Tibial artery (tissue), 4 donors: Measurements from ENCODE around the gene FMC1.
"Not testable (repeated sequence)": the region's sequence is repeated elsewhere in the genome, so short reads cannot be mapped to it uniquely, and the experiment has no call there.

ENCODE experiments used
- DNase-seq, 2 donors: peaks; one replicate each; pipeline ENCODE4 v3.0.0-alpha.2; 2019
- H3K27ac ChIP-seq, 2 donors: fragments of 200-600 bp; sonication (generic) in 1 of 2; 1 replicate in 1 of 2; 2 replicates in 1 of 2; pipeline ENCODE4 v1.5.1; 2018 to 2019; ENCODE audit warnings: mild to moderate bottlenecking in 1 of 2
- H3K27me3 ChIP-seq, 2 donors: fragments of 200-600 bp; sonication (generic) in 1 of 2; one replicate each; pipeline versions ENCODE4 v1.5.1 to v1.6.0; 2016 to 2019
- H3K36me3 ChIP-seq, 3 donors: fragments of 200-600 bp; sonication (generic) in 2 of 3; one replicate each; pipeline ENCODE4 v1.5.1; 2016 to 2019; ENCODE audit warnings: mild to moderate bottlenecking in 2 of 3
- H3K4me1 ChIP-seq, 4 donors: fragments of 200-600 bp; sonication (generic) in 2 of 4; 1 replicate in 3 of 4; 2 replicates in 1 of 4; pipeline ENCODE4 v1.5.1; 2016 to 2019
- H3K4me3 ChIP-seq, 2 donors: fragments of 200-600 bp; sonication (generic) in 1 of 2; 1 replicate in 1 of 2; 2 replicates in 1 of 2; pipeline ENCODE4 v1.5.1; 2018 to 2019; ENCODE audit warnings: mild to moderate bottlenecking in 2 of 2
- H3K9me3 ChIP-seq, 3 donors: fragments of 200-600 bp; sonication (generic) in 1 of 3; one replicate each; pipeline ENCODE4 v1.5.1; 2016 to 2019
- CTCF ChIP-seq, 2 experiments: fragments of 200-600 bp in 1 of 2; fragments of 450-650 bp in 1 of 2; IDR thresholded peaks; one replicate each; pipeline ENCODE4 v1.5.1; 2017 to 2019; ENCODE audit warnings: antibody characterized with exemption in 2 of 2, mild to moderate bottlenecking in 1 of 2, moderate library complexity in 1 of 2
- intact Hi-C: fragments of 100-400 bp; cut with DNase I; formaldehyde crosslinking; loops from one replicate; pipeline ENCODE4 v1.15.0; 2023; ENCODE audit warnings: low total_unique reads

Gene FMC1

GRCh38 chr7:139321071-139321745, 19.9 kb upstream of the FMC1 start:
- no peaks in the 10 kb centered on the region for H3K9me3 ChIP-seq
- H3K4me1 ChIP-seq, result no peaks in the 10 kb centered on the region
- no peak overlapping the region for H3K27ac ChIP-seq
- no peak for DNase-seq
- no peak for TF ChIP-seq CTCF (IDR thresholded peaks at IDR 0.05)
- H3K27me3 ChIP-seq, result no peaks in the 10 kb centered on the region
- H3K36me3 ChIP-seq, result no peaks in the 10 kb centered on the region
- intact Hi-C loops, result no loop called here
- H3K4me3 ChIP-seq, result no peak overlapping the region

DNA sequence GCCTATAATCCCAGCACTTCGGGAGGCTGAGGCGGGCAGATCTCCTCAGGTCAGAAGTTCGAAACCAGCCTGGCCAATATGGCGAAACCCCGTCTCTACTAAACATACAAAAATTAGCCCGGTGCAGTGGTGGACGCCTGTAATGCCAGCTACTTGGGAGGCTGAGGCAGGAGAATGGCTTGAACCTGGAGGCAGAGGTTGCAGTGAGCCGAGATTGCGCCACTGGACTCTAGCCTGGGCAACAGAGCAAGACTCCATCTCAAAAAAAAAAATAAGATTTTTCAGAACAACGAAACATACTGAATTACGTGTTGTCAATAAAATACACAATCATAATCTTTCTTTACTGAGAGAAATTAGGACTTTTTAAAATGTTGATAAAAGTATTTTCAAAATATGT, 16.4 kb upstream of the FMC1 start:
- H3K4me3 ChIP-seq, DNase-seq, H3K27ac ChIP-seq, H3K27me3 ChIP-seq, H3K36me3 ChIP-seq, H3K4me1 ChIP-seq, H3K9me3 ChIP-seq, intact Hi-C loops: not testable (repeated sequence)

- no peak for TF ChIP-seq CTCF (IDR thresholded peaks at IDR 0.05)
- no peak for DNase-seq
- no peaks in the 10 kb centered on the region for H3K4me1 ChIP-seq
- H3K4me3 ChIP-seq, result no peak overlapping the region
- no peak overlapping the region for H3K27ac ChIP-seq
- intact Hi-C loops, result no loop called here
- no peaks in the 10 kb centered on the region for H3K9me3 ChIP-seq
- H3K27me3 ChIP-seq, result no peaks in the 10 kb centered on the region
- H3K36me3 ChIP-seq, result no peaks in the 10 kb centered on the region
Observed at GRCh38 chr7:139328375-139328774, 12.8 kb upstream of the FMC1 start.

GRCh38 chr7:139329119-139329518, 12.0 kb upstream of the FMC1 start:
- DNase-seq, result no peak
- Histone ChIP-seq H3K4me1 (no peaks in the 10 kb centered on the region), H3K27ac (no peak overlapping the region), H3K9me3 (no peaks in the 10 kb centered on the region), H3K27me3 (no peaks in the 10 kb centered on the region), H3K4me3 (no peak overlapping the region), H3K36me3 (no peaks in the 10 kb centered on the region)
- intact Hi-C loops, result no loop called here
- no peak for TF ChIP-seq CTCF (IDR thresholded peaks at IDR 0.05)

DNA sequence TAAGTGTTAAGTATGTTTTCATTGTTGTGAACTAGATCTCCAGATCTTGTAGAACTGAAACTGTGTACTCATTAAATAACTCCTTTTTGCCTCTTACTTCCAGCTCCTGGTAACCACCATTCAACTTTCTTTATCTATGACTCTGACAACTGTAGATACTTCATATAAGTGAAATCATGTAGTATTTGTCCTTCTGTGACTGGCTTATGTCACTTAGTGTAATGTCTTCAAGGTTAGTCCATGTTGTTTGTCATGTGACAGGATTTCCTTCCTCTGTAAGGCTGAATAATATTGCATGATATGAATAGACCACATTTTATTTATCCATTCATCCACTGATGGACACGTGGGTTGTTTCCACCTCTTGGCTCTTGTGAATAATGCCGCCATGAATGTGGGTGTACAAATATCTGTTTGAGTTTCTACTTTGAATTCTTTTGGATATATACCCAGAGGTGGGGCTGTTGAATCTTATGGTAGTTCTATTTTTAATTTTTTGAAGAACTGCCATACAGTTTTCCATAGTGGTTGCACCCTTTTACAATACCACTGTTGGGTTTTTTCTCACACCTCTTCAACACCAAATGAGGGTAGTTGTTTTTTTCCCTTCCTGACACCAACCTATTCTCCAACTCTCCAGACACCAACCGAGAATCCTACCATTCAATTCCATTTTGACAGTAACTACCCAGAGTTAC, 10.7 kb upstream of the FMC1 start:
- H3K4me1 ChIP-seq, result no peaks in the 10 kb centered on the region
- DNase-seq, result no peak
- no peak for TF ChIP-seq CTCF (IDR thresholded peaks at IDR 0.05)
- no peak overlapping the region for H3K27ac ChIP-seq
- no peak overlapping the region for H3K4me3 ChIP-seq
- intact Hi-C loops, result no loop called here
- no peaks in the 10 kb centered on the region for H3K9me3 ChIP-seq
- no peaks in the 10 kb centered on the region for H3K27me3 ChIP-seq
- H3K36me3 ChIP-seq, result no peaks in the 10 kb centered on the region

DNA sequence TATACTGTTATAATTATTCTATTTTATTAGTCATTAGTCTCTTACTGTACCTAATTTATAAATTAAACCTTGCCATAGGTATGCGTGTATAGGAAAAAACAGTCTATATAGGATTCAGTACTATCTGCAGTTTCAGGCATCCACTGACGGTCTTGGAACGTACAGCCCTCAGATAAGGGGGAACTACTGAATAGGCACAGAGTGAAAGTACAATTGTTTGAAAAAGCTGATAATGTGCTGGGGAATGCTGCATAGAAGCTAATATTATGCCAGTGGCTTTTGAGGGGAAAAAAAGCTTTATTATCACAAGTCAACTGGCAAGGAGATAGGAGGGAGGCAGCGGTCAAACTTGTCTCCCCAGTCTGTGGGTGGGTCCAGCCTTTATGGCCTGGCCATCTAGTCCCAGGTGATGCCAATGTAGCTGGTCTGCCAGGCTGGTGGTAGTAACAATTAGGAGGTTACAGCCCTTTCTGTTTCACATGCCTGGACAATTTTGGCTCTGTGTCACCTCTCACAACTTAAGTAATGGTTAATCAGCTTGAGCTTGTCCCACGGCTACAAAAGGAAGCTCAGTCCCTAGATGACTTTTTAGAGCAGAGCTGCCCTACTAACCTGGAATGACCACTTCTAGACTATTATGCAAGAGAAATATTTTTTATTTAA, 8.3 kb upstream of the FMC1 start:
- Histone ChIP-seq H3K27me3 (no peaks in the 10 kb centered on the region), H3K4me3 (no peak overlapping the region), H3K36me3 (no peaks in the 10 kb centered on the region), H3K9me3 (no peaks in the 10 kb centered on the region), H3K4me1 (no peaks in the 10 kb centered on the region), H3K27ac (no peak overlapping the region)
- no peak for DNase-seq
- TF ChIP-seq CTCF (IDR thresholded peaks at IDR 0.05), result no peak
- intact Hi-C loops, result no loop called here

DNA sequence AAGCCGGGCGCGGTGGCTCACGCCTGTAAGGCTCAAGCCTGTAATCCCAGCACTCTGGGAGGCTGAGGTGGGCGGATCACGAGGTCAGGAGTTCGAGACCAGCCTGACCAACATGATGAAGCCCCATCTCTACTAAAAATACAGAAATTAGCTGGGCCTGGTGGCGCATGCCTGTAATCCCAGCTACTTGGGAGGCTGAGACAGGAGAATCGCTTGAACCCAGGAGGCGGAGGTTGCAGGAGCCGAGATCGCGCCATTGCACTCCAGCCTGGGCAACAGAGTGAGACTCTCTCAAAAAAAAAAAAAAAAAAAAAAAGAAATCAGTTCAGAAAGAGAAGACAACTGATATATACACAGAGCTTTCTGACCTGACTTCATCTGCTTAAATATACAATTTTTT, 7.7 kb upstream of the FMC1 start:
- H3K27ac ChIP-seq, DNase-seq, H3K9me3 ChIP-seq, H3K4me1 ChIP-seq, H3K27me3 ChIP-seq, H3K4me3 ChIP-seq, H3K36me3 ChIP-seq, intact Hi-C loops: not testable (repeated sequence)
